RWPE1 (cell line): ENCODE data around the gene LDB3.
A peak's percentile ranks its signal among the peaks of the same experiment; 100 is the strongest.

Experiments used
- CTCF ChIA-PET: fragments of 350-600 bp; sonication (Branson Sonifier 250); formaldehyde crosslinking; extraction: SDS; loops from one replicate; lab custom pipeline; 2021; lab: Yijun Ruan, JAX
- POLR2A ChIA-PET: fragments of 400-600 bp; formaldehyde crosslinking; extraction: SDS; loops from one replicate; lab custom pipeline; 2020; ENCODE audit warnings: antibody characterized with exemption; ENCODE audit not compliant: low non-redundant PET; lab: Yijun Ruan, JAX
- DNase-seq: peaks from one replicate; pipeline ENCODE4 v3.0.0; 2012; ENCODE audit warnings: low spot score
- H3K27ac ChIP-seq: fragments of 450-650 bp; 2 replicates; pipeline ENCODE4 v1.5.1; 2017
- CTCF ChIP-seq: fragments of 450-650 bp; conservative IDR thresholded peaks from 2 replicates; pipeline ENCODE4 v1.5.1; 2017; ENCODE audit warnings: low read depth, mild to moderate bottlenecking

Gene LDB3

GRCh38 chr10:86765548-86765947 is 97.2 kb downstream of the LDB3 start:
- H3K27ac ChIP-seq = no peak overlapping the region
- TF ChIP-seq CTCF = no peak
- CTCF ChIA-PET = interaction anchor here (0.6 kb wide), 1 partner anchor 204 kb away, joined by 3 read pairs; no protein-coding TSS in a partner anchor
- POLR2A ChIA-PET = no interaction called here
- no peak for DNase-seq

GRCh38 chr10:86768412-86769062 is 100.2 kb downstream of the LDB3 start:
- H3K27ac ChIP-seq = no peak overlapping the region
- ChIA-PET POLR2A (no interaction called here), CTCF (no interaction called here)
- no peak for DNase-seq
- no peak for TF ChIP-seq CTCF

- no peak for TF ChIP-seq CTCF
- CTCF ChIA-PET = interaction anchor here (0.6 to 1.1 kb wide), 3 partner anchors 12 to 198 kb away, joined by 3 to 4 read pairs (median 4); no protein-coding TSS in a partner anchor
- no peak overlapping the region for H3K27ac ChIP-seq
- DNase-seq = no peak
- POLR2A ChIA-PET = interaction anchor here (0.8 kb wide), 1 partner anchor 14 kb away, joined by 4 read pairs; the partner anchor contains the start of gene BMPR1A
Observed at GRCh38 chr10:86769991-86770390, 101.7 kb downstream of the LDB3 start.

- no peak overlapping the region for H3K27ac ChIP-seq
- ChIA-PET POLR2A (interaction anchor here (0.5 to 0.8 kb wide), 2 partner anchors 14 to 197 kb away, joined by 4 read pairs; partner anchors contain the start of gene BMPR1A), CTCF (interaction anchor here (0.6 to 1.1 kb wide), 3 partner anchors 12 to 197 kb away, joined by 3 to 4 read pairs (median 4); no protein-coding TSS in a partner anchor)
- peak; percentile 48 for DNase-seq
- no peak for TF ChIP-seq CTCF
Observed at GRCh38 chr10:86770412-86770960, 102.2 kb downstream of the LDB3 start.

- no peak overlapping the region for H3K27ac ChIP-seq
- ChIA-PET CTCF (no interaction called here), POLR2A (no interaction called here)
- no peak for DNase-seq
- no peak for TF ChIP-seq CTCF
Observed at GRCh38 chr10:86773498-86773897, 105.2 kb downstream of the LDB3 start.

- H3K27ac ChIP-seq = no peak overlapping the region
- ChIA-PET POLR2A (no interaction called here), CTCF (no interaction called here)
- no peak for DNase-seq
- no peak for TF ChIP-seq CTCF
Observed at GRCh38 chr10:86775056-86775869, 107.0 kb downstream of the LDB3 start.
